ENCODE data around the gene MELTF. TPM values are rescaled to one million over a fixed set of nuclear protein-coding genes. Genes with fewer than 3 reads are reported as not detected.
"Not testable (repeated sequence)": the region's sequence is repeated elsewhere in the genome, so short reads cannot be mapped to it uniquely, and the experiment has no call there.

The MELTF gene
- total and polyA plus RNA-seq, 2 experiments from 2014 or later = 74.0 to 121 TPM

DNA sequence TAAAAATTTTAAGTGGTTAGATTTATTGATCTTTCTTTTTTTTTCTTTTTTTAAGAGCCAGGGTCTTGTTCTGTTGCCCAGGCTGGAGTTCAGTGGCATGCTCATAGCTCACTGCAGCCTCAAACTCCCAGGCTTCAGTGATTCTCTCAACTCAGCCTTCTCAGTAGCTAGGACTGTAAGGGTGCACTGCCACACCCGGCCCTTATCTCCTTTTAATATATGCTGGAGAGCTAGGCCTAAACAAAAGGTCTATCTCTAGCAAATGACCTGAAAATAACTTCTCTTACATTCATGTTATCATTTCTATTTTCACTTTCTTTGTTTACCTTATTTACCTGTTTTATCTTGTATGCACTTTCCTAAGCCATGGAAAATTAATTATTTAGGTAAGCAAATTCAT lies 35.2 kb upstream of the MELTF start:
- 89% methylated on average over 1 of the region's 1 CpG for WGBS (ENCODE audit: low lambda C conversion rate, missing lambda C conversion rate)
- Histone ChIP-seq H3K27me3 (no peaks in the 10 kb centered on the region), H3K9me3 (ENCODE audit: low read depth) (no peaks in the 10 kb centered on the region)

GRCh38 chr3:197062446-197062845 lies 32.8 kb upstream of the MELTF start:
- no peaks in the 10 kb centered on the region for H3K4me1 ChIP-seq (ENCODE audit: insufficient read depth)
- no peaks in the 10 kb centered on the region for H3K79me2 ChIP-seq
- H3K36me3 ChIP-seq (replicated peaks; ENCODE audit: insufficient read depth, low read depth) = peaks cover 9% of the 10 kb centered on the region
- H3K27me3 ChIP-seq = no peaks in the 10 kb centered on the region
- H3K4me3 ChIP-seq = no peak overlapping the region
- H3K27ac ChIP-seq = no peak overlapping the region
- no peaks in the 10 kb centered on the region for H3K9me3 ChIP-seq (ENCODE audit: low read depth)
- no peak overlapping the region for H2AFZ ChIP-seq
- no peaks in the 10 kb centered on the region for H4K20me1 ChIP-seq (ENCODE audit: insufficient read depth, poor library complexity, severe bottlenecking)
- DNase-seq (ENCODE audit: low spot score) = no peak
- no peak overlapping the region for H3K4me2 ChIP-seq
- WGBS (ENCODE audit: low lambda C conversion rate, missing lambda C conversion rate) = 94% methylated on average over 4 of the region's 4 CpGs
- H3K9me2 ChIP-seq (replicated peaks; ENCODE audit: insufficient read depth) = no peaks in the 10 kb centered on the region
- TF ChIP-seq EZH2phosphoT487 (IDR thresholded peaks at IDR 0.05; ENCODE audit: low read depth, severe bottlenecking, unreplicated experiment) (no peak), CTCF (IDR thresholded peaks at IDR 0.05; ENCODE audit: poor library complexity) (no peak), EZH2 (IDR thresholded peaks at IDR 0.05; ENCODE audit: borderline replicate concordance) (no peak)

More for the DNA sequence above, 35.2 kb upstream of the MELTF start:
- Histone ChIP-seq H4K20me1 (ENCODE audit: insufficient read depth, poor library complexity, severe bottlenecking) (no peaks in the 10 kb centered on the region), H3K4me3 (no peak overlapping the region), H3K79me2 (no peaks in the 10 kb centered on the region), H3K9me2 (replicated peaks; ENCODE audit: insufficient read depth) (no peaks in the 10 kb centered on the region), H3K36me3 (replicated peaks; ENCODE audit: insufficient read depth, low read depth) (peaks cover 5% of the 10 kb centered on the region), H3K4me2 (no peak overlapping the region), H3K4me1 (ENCODE audit: insufficient read depth) (no peaks in the 10 kb centered on the region), H3K27ac (no peak overlapping the region), H2AFZ (no peak overlapping the region)
- no peak for DNase-seq (ENCODE audit: low spot score)
- TF ChIP-seq EZH2phosphoT487 (IDR thresholded peaks at IDR 0.05; ENCODE audit: low read depth, severe bottlenecking, unreplicated experiment) = no peak
- no peak for TF ChIP-seq CTCF (IDR thresholded peaks at IDR 0.05; ENCODE audit: poor library complexity)
- TF ChIP-seq EZH2 (IDR thresholded peaks at IDR 0.05; ENCODE audit: borderline replicate concordance) = no peak

DNA sequence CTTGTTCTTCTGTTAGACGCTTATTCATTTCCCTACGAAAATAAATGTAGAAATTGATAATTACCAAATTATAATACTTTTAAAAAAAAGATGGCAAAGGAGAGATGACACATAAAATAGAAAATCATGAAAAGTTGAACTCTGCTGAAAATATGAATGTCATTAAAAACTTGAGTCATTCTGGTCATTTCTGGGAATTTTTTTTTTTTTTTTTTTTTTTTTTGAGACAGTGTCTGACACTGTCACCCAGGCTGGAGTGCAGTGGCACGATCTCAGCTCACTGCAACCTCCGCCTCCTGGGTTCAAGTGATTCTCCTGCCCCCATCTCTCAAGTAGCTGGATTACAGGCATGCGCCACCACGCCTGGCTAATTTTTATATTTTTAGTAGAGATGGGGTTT lies 22.0 kb upstream of the MELTF start:
- H3K4me2 ChIP-seq; H3K9me3 ChIP-seq (ENCODE audit: low read depth); H2AFZ ChIP-seq; H3K4me3 ChIP-seq; H3K9me2 ChIP-seq (replicated peaks; ENCODE audit: insufficient read depth); DNase-seq (ENCODE audit: low spot score); H3K79me2 ChIP-seq; H3K4me1 ChIP-seq (ENCODE audit: insufficient read depth); H4K20me1 ChIP-seq (ENCODE audit: insufficient read depth, poor library complexity, severe bottlenecking); H3K27me3 ChIP-seq; H3K27ac ChIP-seq; H3K36me3 ChIP-seq (replicated peaks; ENCODE audit: insufficient read depth, low read depth): not testable (repeated sequence)
- 98% methylated on average over 6 of the region's 6 CpGs for WGBS (ENCODE audit: low lambda C conversion rate, missing lambda C conversion rate)

- no peak for DNase-seq (ENCODE audit: low spot score)
- Histone ChIP-seq H3K9me3 (ENCODE audit: low read depth) (no peaks in the 10 kb centered on the region), H3K4me1 (ENCODE audit: insufficient read depth) (no peaks in the 10 kb centered on the region), H4K20me1 (ENCODE audit: insufficient read depth, poor library complexity, severe bottlenecking) (no peaks in the 10 kb centered on the region), H2AFZ (no peak overlapping the region), H3K79me2 (no peaks in the 10 kb centered on the region), H3K36me3 (replicated peaks; ENCODE audit: insufficient read depth, low read depth) (no peaks in the 10 kb centered on the region), H3K27me3 (no peaks in the 10 kb centered on the region), H3K9me2 (replicated peaks; ENCODE audit: insufficient read depth) (no peaks in the 10 kb centered on the region), H3K4me3 (no peak overlapping the region), H3K27ac (no peak overlapping the region), H3K4me2 (no peak overlapping the region)
- WGBS (ENCODE audit: low lambda C conversion rate, missing lambda C conversion rate) = 91% methylated on average over 2 of the region's 2 CpGs
- TF ChIP-seq CTCF (IDR thresholded peaks at IDR 0.05; ENCODE audit: poor library complexity) (no peak), EZH2 (IDR thresholded peaks at IDR 0.05; ENCODE audit: borderline replicate concordance) (no peak), EZH2phosphoT487 (IDR thresholded peaks at IDR 0.05; ENCODE audit: low read depth, severe bottlenecking, unreplicated experiment) (no peak)
Measured at GRCh38 chr3:197050511-197050910, 20.9 kb upstream of the MELTF start.

Measured in hepatocyte (in vitro differentiated cells).